Vagina (tissue), 2 donors: ENCODE data around the gene SHTN1. TPM values are rescaled to one million over a fixed set of nuclear protein-coding genes. Genes with fewer than 3 reads are reported as not detected.

Source experiments
- DNase-seq, 2 donors: peaks; one replicate each; pipeline ENCODE4 v3.0.0-alpha.2; 2017; ENCODE audit errors: extremely low spot score in 2 of 2
- H3K27ac ChIP-seq: fragments of 200-600 bp; sonication (generic); one replicate; pipeline ENCODE4 v1.5.1; 2019
- H3K27me3 ChIP-seq: fragments of 200-600 bp; sonication (generic); one replicate; pipeline ENCODE4 v1.5.1; 2019
- H3K36me3 ChIP-seq, 2 donors: fragments of 200-600 bp; sonication (generic); one replicate each; pipeline ENCODE4 v1.5.1; 2017 to 2019
- H3K4me1 ChIP-seq: fragments of 200-600 bp; sonication (generic); one replicate; pipeline ENCODE4 v1.5.1; 2019
- H3K4me3 ChIP-seq, 2 donors: fragments of 200-600 bp; sonication (generic); 1 replicate in 1 of 2; 2 replicates in 1 of 2; pipeline ENCODE4 v1.5.1; 2016 to 2019
- H3K9me3 ChIP-seq: fragments of 200-600 bp; sonication (generic); one replicate; pipeline ENCODE4 v1.5.1; 2019
- CTCF ChIP-seq, 3 experiments: fragments of 450-650 bp in 2 of 3; fragments of 200-600 bp in 1 of 3; sonication (generic) in 1 of 3; IDR thresholded peaks; one replicate each; pipeline ENCODE4 v1.5.1; 2017 to 2019; ENCODE audit warnings: antibody characterized with exemption in 3 of 3, mild to moderate bottlenecking in 2 of 3, moderate library complexity in 2 of 3
- POLR2A ChIP-seq, 2 donors: fragments of 450-650 bp; IDR thresholded peaks; one replicate each; pipeline ENCODE4 v1.6.1; 2017; ENCODE audit warnings: antibody characterized with exemption in 2 of 2, mild to moderate bottlenecking in 2 of 2, moderate library complexity in 2 of 2
- POLR2AphosphoS5 ChIP-seq, 2 donors: sonication (generic); formaldehyde crosslinking; IDR thresholded peaks; one replicate each; pipeline ENCODE4 v1.9.0; 2017; ENCODE audit warnings: antibody characterized with exemption in 2 of 2, mild to moderate bottlenecking in 2 of 2, low read depth in 1 of 2; ENCODE audit not compliant: insufficient read depth in 1 of 2
- intact Hi-C: fragments of 100-400 bp; cut with DNase I; formaldehyde crosslinking; loops from one replicate; pipeline ENCODE4 v1.15.1; 2023
- total RNA-seq: library from RNA; depleted of rRNA; stranded (reverse); fragments of >200 nt; gene quantifications from one replicate; pipeline ENCODE4 v1.2.3, GENCODE V29; 2016

SHTN1 gene
- total RNA-seq, 1 donor from 2014 or later = 7.4 TPM

GRCh38 chr10:116988311-116988710 lies 16.7 kb downstream of the SHTN1 start:
- Histone ChIP-seq H3K9me3 (no peaks in the 10 kb centered on the region), H3K27me3 (no peaks in the 10 kb centered on the region), H3K4me1 (no peaks in the 10 kb centered on the region), H3K36me3 (no peaks in the 10 kb centered on the region), H3K4me3 (no peak overlapping the region), H3K27ac (no peak overlapping the region)
- TF ChIP-seq POLR2A (IDR thresholded peaks at IDR 0.05) (no peak), CTCF (IDR thresholded peaks at IDR 0.05) (no peak), POLR2AphosphoS5 (IDR thresholded peaks at IDR 0.05; ENCODE audit: insufficient read depth in 1 of 2, low read depth in 1 of 2) (no peak)
- DNase-seq = no peak
- intact Hi-C loops = no loop called here

GRCh38 chr10:116985611-116986010 lies 19.4 kb downstream of the SHTN1 start:
- H3K4me3 ChIP-seq = no peak overlapping the region
- intact Hi-C loops = no loop called here
- TF ChIP-seq CTCF (IDR thresholded peaks at IDR 0.05) = no peak
- no peak for TF ChIP-seq POLR2A (IDR thresholded peaks at IDR 0.05)
- no peak for TF ChIP-seq POLR2AphosphoS5 (IDR thresholded peaks at IDR 0.05; ENCODE audit: insufficient read depth in 1 of 2, low read depth in 1 of 2)
- no peaks in the 10 kb centered on the region for H3K27me3 ChIP-seq
- no peaks in the 10 kb centered on the region for H3K9me3 ChIP-seq
- H3K36me3 ChIP-seq = no peaks in the 10 kb centered on the region
- no peak overlapping the region for H3K27ac ChIP-seq
- no peak for DNase-seq
- H3K4me1 ChIP-seq = no peaks in the 10 kb centered on the region

GRCh38 chr10:116984202-116984990 lies 20.6 kb downstream of the SHTN1 start:
- Histone ChIP-seq H3K27ac (no peak overlapping the region), H3K9me3 (no peaks in the 10 kb centered on the region), H3K4me1 (no peaks in the 10 kb centered on the region), H3K36me3 (no peaks in the 10 kb centered on the region), H3K4me3 (no peak overlapping the region), H3K27me3 (no peaks in the 10 kb centered on the region)
- DNase-seq = no peak
- intact Hi-C loops = no loop called here
- TF ChIP-seq POLR2AphosphoS5 (IDR thresholded peaks at IDR 0.05; ENCODE audit: insufficient read depth in 1 of 2, low read depth in 1 of 2) (no peak), CTCF (IDR thresholded peaks at IDR 0.05) (no peak), POLR2A (IDR thresholded peaks at IDR 0.05) (no peak)

GRCh38 chr10:116980041-116980440 lies 24.9 kb downstream of the SHTN1 start:
- Histone ChIP-seq H3K27me3 (no peaks in the 10 kb centered on the region), H3K36me3 (no peaks in the 10 kb centered on the region), H3K9me3 (no peaks in the 10 kb centered on the region), H3K4me1 (no peaks in the 10 kb centered on the region), H3K27ac (no peak overlapping the region), H3K4me3 (no peak overlapping the region)
- no peak for DNase-seq
- TF ChIP-seq POLR2AphosphoS5 (IDR thresholded peaks at IDR 0.05; ENCODE audit: insufficient read depth in 1 of 2, low read depth in 1 of 2) (no peak), CTCF (IDR thresholded peaks at IDR 0.05) (no peak), POLR2A (IDR thresholded peaks at IDR 0.05) (no peak)
- intact Hi-C loops = no loop called here

GRCh38 chr10:116978901-116979300 lies 26.1 kb downstream of the SHTN1 start:
- DNase-seq = no peak
- no peak for TF ChIP-seq CTCF (IDR thresholded peaks at IDR 0.05)
- no peak for TF ChIP-seq POLR2A (IDR thresholded peaks at IDR 0.05)
- H3K9me3 ChIP-seq = no peaks in the 10 kb centered on the region

More at GRCh38 chr10:116978901-116979300, 26.1 kb downstream of the SHTN1 start:
- Histone ChIP-seq H3K4me3 (no peak overlapping the region), H3K4me1 (no peaks in the 10 kb centered on the region), H3K27me3 (no peaks in the 10 kb centered on the region), H3K27ac (no peak overlapping the region), H3K36me3 (no peaks in the 10 kb centered on the region)
- intact Hi-C loops = no loop called here
